A549 (cell line): ENCODE data around the gene PRELID3B. TPM values are rescaled to one million over a fixed set of nuclear protein-coding genes. Genes with fewer than 3 reads are reported as not detected.
A peak's percentile ranks its signal among the peaks of the same experiment; 100 is the strongest.

ENCODE experiments used
- ATAC-seq, 2 experiments: fragments of 200-7000 bp in 1 of 2; fragments of >200 bp in 1 of 2; cut with Nextera tagmentation in 1 of 2; cut with Tn5 transposase in 1 of 2; 3 replicates each; pipeline versions ENCODE4 v1.8.0 to v1.9.1; 2018 to 2020; ENCODE audit warnings: mild to moderate bottlenecking in 1 of 2, moderate library complexity in 1 of 2
- CTCF ChIA-PET: fragments of 300-600 bp; sonication (Branson Sonifier 250); formaldehyde crosslinking; extraction: SDS; loops from one replicate; lab custom pipeline; 2021; ENCODE audit warnings: antibody characterized with exemption, inconsistent platforms; lab: Yijun Ruan, JAX
- POLR2A ChIA-PET: fragments of 350-600 bp; formaldehyde crosslinking; extraction: SDS; loops from one replicate; lab custom pipeline; 2021; ENCODE audit warnings: antibody characterized with exemption, inconsistent platforms; lab: Yijun Ruan, JAX
- DNase-seq, 2 experiments: peaks; one replicate each; pipeline versions ENCODE4 v3.0.0 to v3.0.0-alpha.2; 2011 to 2016; ENCODE audit warnings: low read depth in 1 of 2, low spot score in 1 of 2
- FAIRE-seq: peaks from 2 replicates; lab custom pipeline; 2011; peaks lifted over from hg19 to GRCh38; lab: Jason Lieb, UNC
- H3K27ac ChIP-seq, 2 experiments: fragments of >200 bp; sonication (Bioruptor Twin); formaldehyde crosslinking; 3 replicates each; pipeline ENCODE4 v1.5.1; 2016 to 2017
- H3K4me1 ChIP-seq: fragments of >200 bp; sonication (Bioruptor Twin); formaldehyde crosslinking; 3 replicates; pipeline ENCODE4 v1.6.1; 2016
- H3K4me2 ChIP-seq: fragments of >200 bp; sonication (Bioruptor Twin); formaldehyde crosslinking; 3 replicates; pipeline ENCODE4 v1.6.1; 2016
- H3K4me3 ChIP-seq: fragments of >200 bp; sonication (Bioruptor Twin); formaldehyde crosslinking; 3 replicates; pipeline ENCODE4 v1.5.1; 2016
- H3K9me3 ChIP-seq: fragments of >200 bp; sonication (Bioruptor Twin); formaldehyde crosslinking; 3 replicates; pipeline ENCODE4 v1.6.1; 2016
- ATOH8 ChIP-seq: fragments of 250-450 bp; sonication (Bioruptor Pico); IDR thresholded peaks from 2 replicates; pipeline ENCODE4 v1.5.0; 2020; ENCODE audit warnings: low read depth, mild to moderate bottlenecking, moderate library complexity
- BHLHE40 ChIP-seq: IDR thresholded peaks from 2 replicates; pipeline ENCODE4 v1.6.1; 2012; ENCODE audit warnings: low read depth, low read length, inconsistent platforms
- CBX2 ChIP-seq: fragments of 200-600 bp; sonication (generic); IDR thresholded peaks from 2 replicates; pipeline ENCODE4 v1.6.1; 2016; ENCODE audit warnings: low read depth, mild to moderate bottlenecking, borderline replicate concordance
- CBX8 ChIP-seq: fragments of 200-600 bp; sonication (generic); IDR thresholded peaks from 2 replicates; pipeline ENCODE4 v1.6.1; 2016
- CHD2 ChIP-seq: fragments of 150-350 bp; IDR thresholded peaks from 2 replicates; pipeline ENCODE4 v1.6.1; 2014; ENCODE audit warnings: low read length; ENCODE audit not compliant: partially characterized antibody
- E2F6 ChIP-seq: IDR thresholded peaks from 2 replicates; pipeline ENCODE4 v1.6.1; 2012; ENCODE audit warnings: low read depth, borderline replicate concordance
- EHF ChIP-seq: fragments of 250-450 bp; sonication (Bioruptor Pico); IDR thresholded peaks from 2 replicates; pipeline ENCODE4 v1.5.0; 2020; ENCODE audit warnings: mild to moderate bottlenecking
- EHMT2 ChIP-seq: fragments of 200-600 bp; sonication (generic); IDR thresholded peaks from 2 replicates; pipeline ENCODE4 v1.6.1; 2016; ENCODE audit warnings: antibody characterized with exemption, low read depth, mild to moderate bottlenecking, moderate library complexity
- ESRRA ChIP-seq: fragments of 150-350 bp; IDR thresholded peaks from 2 replicates; pipeline ENCODE4 v1.6.1; 2014; ENCODE audit warnings: mild to moderate bottlenecking, low read length, borderline replicate concordance
- FOSL2 ChIP-seq, 2 experiments: fragments of 450-650 bp in 1 of 2; fragments of >200 bp in 1 of 2; sonication (Bioruptor Twin) in 1 of 2; formaldehyde crosslinking; IDR thresholded peaks; 2 replicates each; pipeline versions ENCODE4 v1.5.0 to v1.6.1; 2016 to 2020; ENCODE audit warnings: mild to moderate bottlenecking in 1 of 2, moderate library complexity in 1 of 2
- FOXS1 ChIP-seq: fragments of 250-450 bp; sonication (Bioruptor Pico); IDR thresholded peaks from 2 replicates; pipeline ENCODE4 v1.5.0; 2020; ENCODE audit warnings: mild to moderate bottlenecking, moderate library complexity
- HEYL ChIP-seq: fragments of 250-450 bp; sonication (Bioruptor Pico); IDR thresholded peaks from 2 replicates; pipeline ENCODE4 v1.8.0; 2021; ENCODE audit warnings: mild to moderate bottlenecking, moderate library complexity
- HMGXB4 ChIP-seq: fragments of 250-450 bp; sonication (Bioruptor Pico); IDR thresholded peaks from 2 replicates; pipeline ENCODE4 v1.5.0; 2021; ENCODE audit warnings: mild to moderate bottlenecking, moderate library complexity, borderline replicate concordance
- HOXB5 ChIP-seq: fragments of 250-450 bp; sonication (Bioruptor Pico); IDR thresholded peaks from 2 replicates; pipeline ENCODE4 v1.5.0; 2020; ENCODE audit warnings: mild to moderate bottlenecking, moderate library complexity
- JUN ChIP-seq, 2 experiments: fragments of >200 bp; sonication (Bioruptor Twin); formaldehyde crosslinking; IDR thresholded peaks; 2 replicates in 1 of 2; 3 replicates in 1 of 2; pipeline ENCODE4 v1.6.1; 2016 to 2017
- JUNB ChIP-seq: fragments of >200 bp; sonication (Bioruptor Twin); formaldehyde crosslinking; IDR thresholded peaks from 2 replicates; pipeline ENCODE4 v1.6.1; 2016
- MAFK ChIP-seq: fragments of 450-650 bp; IDR thresholded peaks from 2 replicates; pipeline ENCODE4 v1.6.1; 2014; ENCODE audit not compliant: partially characterized antibody
- MAX ChIP-seq: IDR thresholded peaks from 2 replicates; pipeline ENCODE4 v1.6.1; 2012
- MYC ChIP-seq: IDR thresholded peaks from 2 replicates; pipeline ENCODE4 v1.6.1; 2012; ENCODE audit warnings: mild to moderate bottlenecking, inconsistent platforms, low read length, improper control_type of control experiment, borderline replicate concordance
- NFE2L2 ChIP-seq: fragments of 150-350 bp; conservative IDR thresholded peaks from 2 replicates; pipeline ENCODE4 v1.6.1; 2014; ENCODE audit warnings: low read length
- NR3C1 ChIP-seq: fragments of >200 bp; sonication (Bioruptor Twin); formaldehyde crosslinking; IDR thresholded peaks from 3 replicates; pipeline ENCODE4 v1.6.1; 2017
- RARB ChIP-seq: fragments of 250-450 bp; sonication (Bioruptor Pico); IDR thresholded peaks from 2 replicates; pipeline ENCODE4 v1.8.0; 2021; ENCODE audit warnings: mild to moderate bottlenecking, moderate library complexity
- REST ChIP-seq: fragments of 200-600 bp; sonication (generic); IDR thresholded peaks from 2 replicates; pipeline ENCODE4 v1.6.1; 2016; ENCODE audit warnings: antibody characterized with exemption, mild to moderate bottlenecking, moderate library complexity
- RFX5 ChIP-seq: fragments of 450-650 bp; IDR thresholded peaks from 2 replicates; pipeline ENCODE4 v1.7.1; 2014; ENCODE audit warnings: antibody characterized with exemption, mild to moderate bottlenecking, moderate library complexity
- SREBF2 ChIP-seq: fragments of 450-650 bp; IDR thresholded peaks from 2 replicates; pipeline ENCODE4 v1.6.1; 2014; ENCODE audit warnings: mild to moderate bottlenecking, moderate library complexity
- ZSCAN20 ChIP-seq: fragments of 250-450 bp; sonication (Bioruptor Pico); IDR thresholded peaks from 2 replicates; pipeline ENCODE4 v1.8.0; 2022; ENCODE audit warnings: mild to moderate bottlenecking, moderate library complexity
- WGBS: methylation state at CpG from one replicate; pipeline ENCODE4 v1.1.6; 2017; ENCODE audit errors: missing lambda C conversion rate; 5-methylcytosine and 5-hydroxymethylcytosine counted together
- polyA plus RNA-seq, 4 experiments: library from polyadenylated mRNA; depleted of rRNA in 3 of 4; stranded (reverse); fragments of >200 nt; fragmentation: RNase III in 1 of 4; extraction: RNeasy Plus Mini Kit Qiagen cat#74134 plus additional on column Dnase treatment in 1 of 4; gene quantifications; 2 replicates in 3 of 4; 3 replicates in 1 of 4; pipeline ENCODE4 v1.2.3, GENCODE V29; 2011 to 2017

The PRELID3B gene
- polyA plus RNA-seq, 2 of the 4 experiments (the other 2 are of a cell fraction) = 85.6 to 143 TPM

GRCh38 chr20:59046862-59047261 lies 4.3 kb upstream of the PRELID3B start:
- no peak overlapping the region for H3K4me2 ChIP-seq
- H3K4me1 ChIP-seq = peaks cover 21% of the 10 kb centered on the region
- ATAC-seq = no peak
- no peak for DNase-seq
- ChIA-PET CTCF (interaction anchor here (0.8 kb wide), 1 partner anchor 14 kb away, joined by 4 read pairs; the partner anchor contains the start of gene ATP5F1E), POLR2A (interaction anchor here (1.0 kb wide), 1 partner anchor 15 kb away, joined by 3 read pairs; the partner anchor contains the start of gene ATP5F1E)
- 58% methylated on average over 3 of the region's 3 CpGs for WGBS
- TF ChIP-seq RARB (CRISPR knock-in tag) (no peak), ZSCAN20 (CRISPR knock-in tag) (no peak), EHF (CRISPR knock-in tag) (no peak), EHMT2 (no peak), HEYL (CRISPR knock-in tag) (no peak)
- FAIRE-seq = no peak
- H3K27ac ChIP-seq = peak overlapping the region in 1 of 2 experiments; percentile 65; a peak in 1 of 6 replicates
- no peaks in the 10 kb centered on the region for H3K9me3 ChIP-seq
- H3K4me3 ChIP-seq = no peak overlapping the region

- Histone ChIP-seq H3K4me1 (peaks cover 41% of the 10 kb centered on the region), H3K27ac (no peak overlapping the region), H3K4me2 (no peak overlapping the region), H3K4me3 (no peak overlapping the region), H3K9me3 (no peaks in the 10 kb centered on the region)
- FAIRE-seq = no peak
- CTCF ChIA-PET = interaction anchor here (1.4 kb wide), 1 partner anchor 411 kb away, joined by 3 read pairs; no protein-coding TSS in a partner anchor
- ATAC-seq = no peak
- TF ChIP-seq CBX2 = no peak
- no peak for TF ChIP-seq CBX8
- no peak for TF ChIP-seq NFE2L2
- TF ChIP-seq FOXS1 (CRISPR knock-in tag) = no peak
- no peak for TF ChIP-seq MAFK
- TF ChIP-seq RARB (CRISPR knock-in tag) = no peak
- no peak for TF ChIP-seq NR3C1
- no peak for TF ChIP-seq CHD2
- no peak for TF ChIP-seq RFX5
- no peak for TF ChIP-seq ATOH8
- TF ChIP-seq HMGXB4 (CRISPR knock-in tag) = no peak
- no peak for TF ChIP-seq JUN (IDR thresholded peaks at IDR 0.05)
- TF ChIP-seq MAX = no peak
- no peak for TF ChIP-seq JUNB
- no peak for TF ChIP-seq FOSL2 (IDR thresholded peaks at IDR 0.05)
- no peak for TF ChIP-seq FOSL2 (CRISPR knock-in tag; IDR thresholded peaks at IDR 0.05)
- TF ChIP-seq EHMT2 = no peak
- TF ChIP-seq HOXB5 (CRISPR knock-in tag) = no peak
- no peak for TF ChIP-seq ESRRA
- WGBS = 82% methylated on average over 3 of the region's 3 CpGs
- DNase-seq = no peak
- POLR2A ChIA-PET = no interaction called here
These were observed 2.2 kb upstream of the PRELID3B start for GRCh38 chr20:59044796-59045195.

- 97% methylated on average over 3 of the region's 3 CpGs for WGBS
- Histone ChIP-seq H3K27ac (no peak overlapping the region), H3K4me2 (no peak overlapping the region), H3K9me3 (no peaks in the 10 kb centered on the region), H3K4me1 (peaks cover 46% of the 10 kb centered on the region), H3K4me3 (no peak overlapping the region)
- ChIA-PET POLR2A (no interaction called here), CTCF (no interaction called here)
- FAIRE-seq (no peak), ATAC-seq (no peak), DNase-seq (no peak)
- TF ChIP-seq RFX5 (no peak), HMGXB4 (CRISPR knock-in tag) (no peak), REST (no peak), MYC (no peak), BHLHE40 (no peak), EHMT2 (no peak), SREBF2 (no peak), E2F6 (no peak), ZSCAN20 (CRISPR knock-in tag) (no peak)
These were observed 1.7 kb upstream of the PRELID3B start for GRCh38 chr20:59044295-59044694.
